PC-9 (cell line): Measurements from ENCODE around the gene PTDSS2.

ENCODE experiments used
- CTCF ChIP-seq: fragments of 200-600 bp; sonication (generic); conservative IDR thresholded peaks from 2 replicates; pipeline ENCODE4 v1.6.1; 2017; ENCODE audit warnings: mixed run types, antibody characterized with exemption, mild to moderate bottlenecking, moderate library complexity
- EZH2 ChIP-seq: fragments of 200-600 bp; sonication (generic); IDR thresholded peaks from 2 replicates; pipeline ENCODE4 v1.8.0; 2017; ENCODE audit warnings: antibody characterized with exemption, low read depth

- no peak for TF ChIP-seq EZH2
- no peak for TF ChIP-seq CTCF
Observed at GRCh38 chr11:535210-535518, 85.1 kb downstream of the PTDSS2 start.
